SU-DHL-6 (cell line): Measurements from ENCODE around the gene TMEM30B.

Source experiments
- CTCF ChIP-seq: fragments of 200-600 bp; sonication (generic); IDR thresholded peaks from one replicate; pipeline ENCODE4 v1.5.1; 2017; ENCODE audit warnings: antibody characterized with exemption, mild to moderate bottlenecking, low read length, moderate library complexity; ENCODE audit not compliant: insufficient read depth, poor library complexity, severe bottlenecking
- EZH2phosphoT487 ChIP-seq: fragments of 200-600 bp; sonication (generic), shearing (Covaris generic); conservative IDR thresholded peaks from 2 replicates; pipeline ENCODE4 v1.6.1; 2018; ENCODE audit warnings: mild to moderate bottlenecking, antibody characterized with exemption, low read length, moderate library complexity, mixed read lengths

GRCh38 chr14:61246721-61247120 lies 34.4 kb downstream of the TMEM30B start:
- TF ChIP-seq CTCF (no peak), EZH2phosphoT487 (no peak)
